ENCODE data around the gene MEIOB. TPM values are rescaled to one million over a fixed set of nuclear protein-coding genes. Genes with fewer than 3 reads are reported as not detected.

The MEIOB gene
- polyA plus RNA-seq, 1 of the 3 experiments (the other 2 are of a cell fraction) = not detected

GRCh38 chr16:1830213-1830612 lies 41.8 kb downstream of the MEIOB start:
- ChIA-PET CTCF (no interaction called here), POLR2A (no interaction called here)
- no peak for DNase-seq
- peaks cover 0 to 18% of the 10 kb centered on the region in 2 experiments; a peak in 3 of 4 replicates for H3K4me1 ChIP-seq (ENCODE audit: control insufficient read depth in 1 of 2, insufficient read depth in 2 of 2, low read depth in 1 of 2, low read length in 1 of 2)
- H3K9ac ChIP-seq = no peak overlapping the region
- no peak for TF ChIP-seq JUND (IDR thresholded peaks at IDR 0.05)
- no peak for TF ChIP-seq CHD2 (IDR thresholded peaks at IDR 0.05; ENCODE audit: low read length, partially characterized antibody)
- no peak for TF ChIP-seq YY1 (IDR thresholded peaks at IDR 0.05; ENCODE audit: low read depth)
- 57% methylated on average over 3 of the region's 3 CpGs for WGBS (ENCODE audit: low lambda C conversion rate)
- H3K4me3 ChIP-seq (ENCODE audit: low read depth in 2 of 2, low read length in 1 of 2) = no peak overlapping the region
- no peaks in the 10 kb centered on the region for H3K9me2 ChIP-seq
- no peak overlapping the region for H2AFZ ChIP-seq (ENCODE audit: low read depth)
- H3K27me3 ChIP-seq (ENCODE audit: insufficient read depth) = no peaks in the 10 kb centered on the region
- no peak overlapping the region for H3K27ac ChIP-seq (ENCODE audit: low read depth in 2 of 2, low read length in 1 of 2)
- peaks cover 47% of the 10 kb centered on the region for H3K79me2 ChIP-seq (ENCODE audit: insufficient read depth)
- no peaks in the 10 kb centered on the region for H3K9me3 ChIP-seq
- H3K4me2 ChIP-seq = no peak overlapping the region
- no peaks in the 10 kb centered on the region for H4K20me1 ChIP-seq (ENCODE audit: insufficient read depth)
- no peaks in the 10 kb centered on the region for H3F3A ChIP-seq (replicated peaks; ENCODE audit: insufficient read depth)
- peaks cover 16 to 27% of the 10 kb centered on the region in 2 experiments for H3K36me3 ChIP-seq (replicated peaks in 1 of 2; ENCODE audit: control insufficient read depth in 1 of 2, insufficient read depth in 2 of 2, low read length in 1 of 2)

DNA sequence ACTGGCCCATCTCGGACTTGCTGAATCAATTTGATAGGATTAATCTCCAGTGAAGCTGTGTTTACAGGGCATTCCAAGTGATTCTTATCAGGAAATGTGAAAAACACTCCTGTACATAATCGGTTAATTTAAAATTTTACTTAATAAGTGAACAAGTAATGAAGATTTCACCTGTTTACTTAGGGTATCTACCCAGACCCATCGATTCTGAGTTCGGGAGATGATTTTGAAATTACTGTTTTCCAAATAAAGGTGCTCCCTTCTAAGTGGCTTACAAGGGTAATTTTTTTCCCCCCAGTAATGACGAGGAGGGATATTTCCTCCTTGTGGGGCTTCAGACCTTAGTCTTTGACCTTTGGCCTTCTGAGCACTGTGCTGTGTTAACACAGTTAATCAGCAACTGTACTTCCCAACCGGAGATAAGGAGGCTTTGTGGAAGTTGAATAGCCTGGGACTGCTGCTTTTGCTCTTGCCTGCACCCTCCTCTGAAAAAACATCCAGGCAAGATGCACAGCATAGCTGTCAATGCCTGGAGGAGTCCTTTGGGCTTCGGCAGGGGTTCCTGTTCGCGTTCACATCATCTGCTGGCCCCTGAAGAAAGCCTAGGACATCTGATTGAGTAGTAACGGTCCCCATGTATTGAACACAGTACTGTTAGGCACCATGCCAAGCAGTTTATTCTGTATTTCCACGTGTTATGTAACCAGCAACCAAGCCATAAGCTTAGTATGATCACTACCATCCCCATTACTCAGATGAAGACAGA lies 43.1 kb downstream of the MEIOB start:
- Histone ChIP-seq H3K27me3 (ENCODE audit: insufficient read depth) (no peaks in the 10 kb centered on the region), H3K9me2 (no peaks in the 10 kb centered on the region), H3K27ac (ENCODE audit: low read depth in 2 of 2, low read length in 1 of 2) (no peak overlapping the region), H3K79me2 (ENCODE audit: insufficient read depth) (peaks cover 61% of the 10 kb centered on the region), H3K9me3 (no peaks in the 10 kb centered on the region), H3K9ac (0 out of 2 replicates have a peak overlapping the region, but pooled peaks have one; percentile 74), H4K20me1 (ENCODE audit: insufficient read depth) (no peaks in the 10 kb centered on the region), H3K4me1 (ENCODE audit: control insufficient read depth in 1 of 2, insufficient read depth in 2 of 2, low read depth in 1 of 2, low read length in 1 of 2) (peaks cover 0 to 18% of the 10 kb centered on the region in 2 experiments; a peak in 3 of 4 replicates), H2AFZ (ENCODE audit: low read depth) (no peak overlapping the region), H3K36me3 (replicated peaks in 1 of 2; ENCODE audit: control insufficient read depth in 1 of 2, insufficient read depth in 2 of 2, low read length in 1 of 2) (peaks cover 16 to 27% of the 10 kb centered on the region in 2 experiments), H3F3A (replicated peaks; ENCODE audit: insufficient read depth) (no peaks in the 10 kb centered on the region), H3K4me2 (peak overlapping the region; percentile 96), H3K4me3 (ENCODE audit: low read depth in 2 of 2, low read length in 1 of 2) (peak overlapping the region; percentile 95 to 99; a peak in 3 of 4 replicates)
- WGBS (ENCODE audit: low lambda C conversion rate) = 73% methylated on average over 11 of the region's 11 CpGs
- TF ChIP-seq TEAD4 (IDR thresholded peaks at IDR 0.05; ENCODE audit: borderline replicate concordance, insufficient read depth) (no peak), RCOR1 (IDR thresholded peaks at IDR 0.05; ENCODE audit: low read length) (no peak), GATA2 (CRISPR knock-in tag; IDR thresholded peaks at IDR 0.05) (no peak), FOXJ3 (CRISPR knock-in tag; IDR thresholded peaks at IDR 0.05) (no peak), CTCF (IDR thresholded peaks at IDR 0.05) (no peak), FOSL2 (IDR thresholded peaks at IDR 0.05; ENCODE audit: borderline replicate concordance, low read depth) (no peak)
- TF ChIP-seq, protein P1, sequence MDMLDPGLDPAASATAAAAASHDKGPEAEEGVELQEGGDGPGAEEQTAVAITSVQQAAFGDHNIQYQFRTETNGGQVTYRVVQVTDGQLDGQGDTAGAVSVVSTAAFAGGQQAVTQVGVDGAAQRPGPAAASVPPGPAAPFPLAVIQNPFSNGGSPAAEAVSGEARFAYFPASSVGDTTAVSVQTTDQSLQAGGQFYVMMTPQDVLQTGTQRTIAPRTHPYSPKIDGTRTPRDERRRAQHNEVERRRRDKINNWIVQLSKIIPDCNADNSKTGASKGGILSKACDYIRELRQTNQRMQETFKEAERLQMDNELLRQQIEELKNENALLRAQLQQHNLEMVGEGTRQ (IDR thresholded peaks at IDR 0.05; ENCODE audit: borderline replicate concordance, low read depth, low read length) = no peak
- TF ChIP-seq, protein P2, sequence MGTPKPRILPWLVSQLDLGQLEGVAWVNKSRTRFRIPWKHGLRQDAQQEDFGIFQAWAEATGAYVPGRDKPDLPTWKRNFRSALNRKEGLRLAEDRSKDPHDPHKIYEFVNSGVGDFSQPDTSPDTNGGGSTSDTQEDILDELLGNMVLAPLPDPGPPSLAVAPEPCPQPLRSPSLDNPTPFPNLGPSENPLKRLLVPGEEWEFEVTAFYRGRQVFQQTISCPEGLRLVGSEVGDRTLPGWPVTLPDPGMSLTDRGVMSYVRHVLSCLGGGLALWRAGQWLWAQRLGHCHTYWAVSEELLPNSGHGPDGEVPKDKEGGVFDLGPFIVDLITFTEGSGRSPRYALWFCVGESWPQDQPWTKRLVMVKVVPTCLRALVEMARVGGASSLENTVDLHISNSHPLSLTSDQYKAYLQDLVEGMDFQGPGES (IDR thresholded peaks at IDR 0.05; ENCODE audit: low read depth, low read length) = no peak
- ChIA-PET POLR2A (no interaction called here), CTCF (interaction anchor here (1.9 kb wide), 1 partner anchor 101 kb away, joined by 4 read pairs; no protein-coding TSS in a partner anchor)
- no peak for DNase-seq

All from SK-N-SH (cell line).